GM20000 (cell line): Measurements from ENCODE around the gene MYO7B.

Experiments
- DNase-seq: peaks from one replicate; pipeline ENCODE4 v3.0.0; 2012; ENCODE audit warnings: low spot score
- TF ChIP-seq, protein P1 (sequence below): IDR thresholded peaks from 2 replicates; pipeline ENCODE4 v1.5.1; 2012; ENCODE audit warnings: mild to moderate bottlenecking, control low read depth; ENCODE audit errors: extremely low read depth, missing control alignments

Gene MYO7B

GRCh38 chr2:127631541-127631996, 96.1 kb downstream of the MYO7B start:
- TF ChIP-seq, protein P1, sequence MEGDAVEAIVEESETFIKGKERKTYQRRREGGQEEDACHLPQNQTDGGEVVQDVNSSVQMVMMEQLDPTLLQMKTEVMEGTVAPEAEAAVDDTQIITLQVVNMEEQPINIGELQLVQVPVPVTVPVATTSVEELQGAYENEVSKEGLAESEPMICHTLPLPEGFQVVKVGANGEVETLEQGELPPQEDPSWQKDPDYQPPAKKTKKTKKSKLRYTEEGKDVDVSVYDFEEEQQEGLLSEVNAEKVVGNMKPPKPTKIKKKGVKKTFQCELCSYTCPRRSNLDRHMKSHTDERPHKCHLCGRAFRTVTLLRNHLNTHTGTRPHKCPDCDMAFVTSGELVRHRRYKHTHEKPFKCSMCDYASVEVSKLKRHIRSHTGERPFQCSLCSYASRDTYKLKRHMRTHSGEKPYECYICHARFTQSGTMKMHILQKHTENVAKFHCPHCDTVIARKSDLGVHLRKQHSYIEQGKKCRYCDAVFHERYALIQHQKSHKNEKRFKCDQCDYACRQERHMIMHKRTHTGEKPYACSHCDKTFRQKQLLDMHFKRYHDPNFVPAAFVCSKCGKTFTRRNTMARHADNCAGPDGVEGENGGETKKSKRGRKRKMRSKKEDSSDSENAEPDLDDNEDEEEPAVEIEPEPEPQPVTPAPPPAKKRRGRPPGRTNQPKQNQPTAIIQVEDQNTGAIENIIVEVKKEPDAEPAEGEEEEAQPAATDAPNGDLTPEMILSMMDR: no peak
- no peak for DNase-seq

- TF ChIP-seq, protein P1: no peak
- DNase-seq: no peak
Observed at GRCh38 chr2:127631997-127632581, 96.6 kb downstream of the MYO7B start.

DNA sequence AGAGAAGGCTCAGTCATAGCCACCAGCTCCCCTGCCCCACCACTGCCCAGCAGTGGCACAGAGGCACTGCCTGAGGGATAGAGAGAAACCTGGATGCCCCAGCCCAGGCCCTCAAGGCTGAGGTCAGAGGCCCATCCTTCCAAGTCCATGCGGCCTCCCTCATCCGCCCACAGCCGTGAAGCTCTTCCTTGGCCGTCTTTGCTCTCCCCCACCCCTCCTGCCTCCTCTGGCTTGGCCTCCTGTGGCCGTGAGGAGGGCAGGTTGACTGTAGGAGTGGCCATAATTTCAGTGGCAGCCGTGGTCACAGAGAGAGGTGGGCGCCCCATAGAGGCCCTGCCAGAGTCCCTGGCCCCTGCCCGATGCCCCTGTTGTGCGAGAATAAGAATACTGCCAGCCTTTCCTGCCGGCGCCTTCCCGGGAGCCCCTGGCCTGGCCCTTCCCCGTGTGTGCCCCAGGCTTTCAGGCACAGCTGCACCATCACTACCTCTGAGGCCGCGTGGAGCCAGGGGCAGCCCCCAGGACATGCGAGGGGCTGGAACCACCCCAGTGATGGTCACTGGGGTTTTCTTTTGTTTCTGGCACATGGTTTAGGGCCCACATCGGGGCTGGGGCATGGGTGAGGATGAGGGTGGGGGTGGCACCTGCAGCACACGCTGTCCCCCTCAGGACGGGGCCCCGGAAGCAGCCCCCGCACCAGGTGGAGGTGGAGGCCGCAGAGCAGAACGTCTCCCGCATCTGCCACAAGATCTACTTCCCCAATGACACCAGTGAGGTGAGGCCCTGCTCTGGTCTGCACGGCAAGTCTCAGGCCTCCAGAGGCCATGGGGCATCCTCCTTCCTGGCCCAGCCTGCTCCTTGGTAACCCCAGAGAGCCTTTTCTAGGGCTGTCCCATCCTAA, 97.4 kb downstream of the MYO7B start:
- TF ChIP-seq, protein P1: no peak
- DNase-seq: peak; percentile 74

- DNase-seq: no peak
- TF ChIP-seq, protein P1: no peak
Observed at GRCh38 chr2:127633556-127634065, 98.1 kb downstream of the MYO7B start.

GRCh38 chr2:127634066-127634617, 98.7 kb downstream of the MYO7B start:
- DNase-seq: no peak

GRCh38 chr2:127634626-127635379, 99.3 kb downstream of the MYO7B start:
- no peak for DNase-seq
- TF ChIP-seq, protein P1: no peak

More at GRCh38 chr2:127634066-127634617, 98.7 kb downstream of the MYO7B start:
- TF ChIP-seq, protein P1: no peak
